Fibroblast of lung (primary cell): ENCODE data around the gene MXRA7.
"Not testable (repeated sequence)": the region's sequence is repeated elsewhere in the genome, so short reads cannot be mapped to it uniquely, and the experiment has no call there.

ENCODE experiments used
- EZH2 ChIP-seq: IDR thresholded peaks from 2 replicates; pipeline ENCODE4 v1.5.1; 2012; ENCODE audit warnings: low read length, control low read depth, mild to moderate bottlenecking; ENCODE audit errors: missing control alignments
- TF ChIP-seq, protein P1 (sequence below), 2 donors: IDR thresholded peaks in 1 of 2; conservative IDR thresholded peaks in 1 of 2; 1 replicate in 1 of 2; 2 replicates in 1 of 2; pipeline ENCODE4 v1.5.1; 2011 to 2012; ENCODE audit warnings: low read length in 2 of 2, control low read depth in 1 of 2, inconsistent platforms in 1 of 2, low read depth in 1 of 2, mild to moderate bottlenecking in 1 of 2

DNA sequence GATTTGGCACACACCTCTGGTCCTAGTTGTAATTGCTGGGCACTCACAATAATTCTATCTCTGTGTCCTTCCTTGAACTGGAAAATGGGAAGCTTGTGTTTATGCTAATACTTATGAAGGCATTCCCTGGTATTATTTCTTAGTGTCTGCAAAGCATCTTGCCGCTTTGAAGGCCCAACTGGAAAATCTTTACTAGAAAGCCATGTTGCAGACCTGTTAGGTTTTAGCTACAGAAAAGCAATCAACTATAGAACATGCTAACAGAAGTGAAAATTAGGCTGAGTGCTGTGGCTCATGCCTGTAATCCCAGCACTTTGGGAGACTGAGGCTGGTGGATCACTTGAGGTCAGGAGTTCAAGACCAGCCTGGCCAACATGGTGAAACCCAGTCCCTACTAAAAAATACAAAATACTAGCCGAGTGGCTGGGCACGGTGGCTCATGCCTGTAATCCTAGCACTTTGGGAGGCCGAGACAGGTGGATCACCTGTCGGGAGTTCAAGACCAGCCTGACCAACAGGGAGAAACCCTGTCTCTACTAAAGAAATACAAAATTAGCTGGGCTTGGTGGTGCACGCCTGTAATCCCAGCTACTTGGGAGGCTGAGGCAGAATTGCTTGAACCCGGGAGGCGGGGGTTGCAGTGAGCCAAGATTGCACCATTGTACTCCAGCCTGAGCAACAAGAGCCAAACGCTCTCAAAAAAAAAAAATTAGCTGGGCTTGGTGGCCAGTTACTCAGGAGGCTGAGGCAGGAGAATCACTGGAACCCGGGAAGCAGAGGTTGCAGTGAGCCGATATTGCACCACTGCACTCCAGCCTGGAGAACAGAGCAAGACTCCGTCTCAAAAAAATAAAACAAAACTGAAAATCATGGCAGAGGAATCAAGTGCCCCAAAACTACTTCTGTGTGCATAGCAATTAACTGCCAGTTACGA lies 21.3 kb upstream of the MXRA7 start:
- TF ChIP-seq, protein P1, sequence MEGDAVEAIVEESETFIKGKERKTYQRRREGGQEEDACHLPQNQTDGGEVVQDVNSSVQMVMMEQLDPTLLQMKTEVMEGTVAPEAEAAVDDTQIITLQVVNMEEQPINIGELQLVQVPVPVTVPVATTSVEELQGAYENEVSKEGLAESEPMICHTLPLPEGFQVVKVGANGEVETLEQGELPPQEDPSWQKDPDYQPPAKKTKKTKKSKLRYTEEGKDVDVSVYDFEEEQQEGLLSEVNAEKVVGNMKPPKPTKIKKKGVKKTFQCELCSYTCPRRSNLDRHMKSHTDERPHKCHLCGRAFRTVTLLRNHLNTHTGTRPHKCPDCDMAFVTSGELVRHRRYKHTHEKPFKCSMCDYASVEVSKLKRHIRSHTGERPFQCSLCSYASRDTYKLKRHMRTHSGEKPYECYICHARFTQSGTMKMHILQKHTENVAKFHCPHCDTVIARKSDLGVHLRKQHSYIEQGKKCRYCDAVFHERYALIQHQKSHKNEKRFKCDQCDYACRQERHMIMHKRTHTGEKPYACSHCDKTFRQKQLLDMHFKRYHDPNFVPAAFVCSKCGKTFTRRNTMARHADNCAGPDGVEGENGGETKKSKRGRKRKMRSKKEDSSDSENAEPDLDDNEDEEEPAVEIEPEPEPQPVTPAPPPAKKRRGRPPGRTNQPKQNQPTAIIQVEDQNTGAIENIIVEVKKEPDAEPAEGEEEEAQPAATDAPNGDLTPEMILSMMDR (conservative IDR thresholded peaks at IDR 0.05 in 1 of 2, IDR thresholded peaks at IDR 0.05 in 1 of 2; ENCODE audit: low read depth in 1 of 2, low read length in 2 of 2) = not testable (repeated sequence)
- TF ChIP-seq EZH2 = not testable (repeated sequence)
